Stimulated activated CD4-positive, alpha-beta T cell treated with anti-CD3 and anti-CD28 coated beads, TNF-alpha, amount 100 ng/mL, for 24 hours (primary cell): ENCODE results near the gene PVALEF.
"Not testable (repeated sequence)": the region's sequence is repeated elsewhere in the genome, so short reads cannot be mapped to it uniquely, and the experiment has no call there.

Experiments
- DNase-seq, 3 experiments: peaks; one replicate each; pipeline ENCODE4 v3.0.0-alpha.2; 2020; ENCODE audit warnings: low read depth in 3 of 3

PVALEF gene

DNA sequence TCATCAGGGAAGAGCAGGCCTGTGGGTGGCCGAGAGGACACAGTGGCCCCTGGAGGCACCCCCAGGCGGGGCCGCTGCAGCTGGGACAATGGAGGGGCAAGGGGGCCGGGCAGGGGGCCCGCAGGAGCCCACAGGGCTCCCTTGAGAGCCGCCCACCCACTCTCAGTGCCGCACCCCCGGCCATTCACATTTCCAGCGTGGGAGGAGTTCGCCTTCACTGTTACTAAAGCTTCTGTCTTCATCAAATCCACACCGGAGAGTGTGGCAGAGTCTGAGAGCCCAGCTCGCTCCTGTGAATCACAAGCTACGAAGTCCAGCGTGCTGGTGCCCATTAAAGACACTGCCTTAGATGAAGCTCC is 20.9 kb upstream of the PVALEF start:
- DNase-seq, result no peak

- not testable (repeated sequence) for DNase-seq
These were observed 19.1 kb upstream of the PVALEF start for GRCh38 chr17:81146208-81146607.

- DNase-seq, result no peak
These were observed 17.6 kb upstream of the PVALEF start for GRCh38 chr17:81147701-81148100.

DNA sequence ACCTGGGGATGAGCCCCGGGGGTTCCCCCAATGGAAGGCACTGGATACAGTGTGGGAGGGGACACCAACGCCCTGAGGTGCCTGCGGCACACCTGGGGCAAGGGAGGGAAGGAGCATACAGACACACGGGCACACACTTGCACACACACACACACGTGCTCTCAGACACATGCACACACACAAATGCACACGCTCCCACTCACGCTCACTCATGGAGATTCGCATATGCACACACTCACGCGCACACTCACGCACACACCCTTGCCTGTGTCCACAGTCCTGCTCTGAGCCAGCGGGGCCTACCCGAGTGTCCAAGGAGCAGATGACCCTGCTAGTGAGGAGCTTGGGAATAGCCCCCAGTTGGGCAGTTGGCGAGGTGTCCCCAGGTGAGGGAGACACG is 16.7 kb upstream of the PVALEF start:
- DNase-seq, result no peak

- no peak for DNase-seq
These were observed 16.2 kb upstream of the PVALEF start for GRCh38 chr17:81148986-81149533.

DNA sequence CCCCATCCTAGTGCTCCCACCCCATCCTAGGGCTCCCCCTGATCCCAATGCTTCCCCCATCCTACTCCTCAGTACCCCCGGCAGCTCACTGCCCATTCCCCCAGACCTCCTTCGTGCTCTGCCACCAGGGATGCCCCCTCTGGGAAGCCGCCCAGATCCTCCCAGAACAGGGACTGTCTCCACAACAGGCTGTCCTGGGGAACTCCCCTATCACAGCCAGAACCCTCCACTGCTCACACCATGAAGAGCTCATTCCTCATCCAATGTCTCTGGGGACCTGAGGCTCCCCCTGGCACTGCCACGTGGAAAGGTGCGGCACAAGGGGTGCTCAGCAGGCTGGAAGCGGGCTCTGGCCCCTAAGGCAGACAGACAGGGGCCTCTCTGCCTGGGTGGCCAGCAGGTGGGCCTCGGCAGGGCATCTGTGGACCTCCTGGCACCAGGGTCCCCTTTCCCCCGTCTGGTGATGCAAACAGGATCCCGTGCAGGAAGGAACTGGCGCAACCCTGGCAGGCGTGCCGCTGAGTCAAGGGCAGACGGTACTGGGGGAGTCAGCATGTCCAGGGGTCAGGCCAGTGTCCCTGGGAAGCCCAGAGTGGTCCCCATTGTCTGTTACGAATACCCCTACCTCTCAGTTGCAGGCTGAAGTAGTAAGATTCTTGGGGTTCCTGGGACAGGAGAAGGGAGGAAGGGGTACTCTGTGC is 14.8 kb upstream of the PVALEF start:
- DNase-seq, result no peak

GRCh38 chr17:81151278-81151677 is 14.0 kb upstream of the PVALEF start:
- DNase-seq, result no peak

GRCh38 chr17:81152288-81152828 is 12.9 kb upstream of the PVALEF start:
- DNase-seq, result no peak

- DNase-seq, result no peak
These were observed 11.9 kb upstream of the PVALEF start for GRCh38 chr17:81153340-81153803.

GRCh38 chr17:81154016-81154415 is 11.3 kb upstream of the PVALEF start:
- not testable (repeated sequence) for DNase-seq

DNA sequence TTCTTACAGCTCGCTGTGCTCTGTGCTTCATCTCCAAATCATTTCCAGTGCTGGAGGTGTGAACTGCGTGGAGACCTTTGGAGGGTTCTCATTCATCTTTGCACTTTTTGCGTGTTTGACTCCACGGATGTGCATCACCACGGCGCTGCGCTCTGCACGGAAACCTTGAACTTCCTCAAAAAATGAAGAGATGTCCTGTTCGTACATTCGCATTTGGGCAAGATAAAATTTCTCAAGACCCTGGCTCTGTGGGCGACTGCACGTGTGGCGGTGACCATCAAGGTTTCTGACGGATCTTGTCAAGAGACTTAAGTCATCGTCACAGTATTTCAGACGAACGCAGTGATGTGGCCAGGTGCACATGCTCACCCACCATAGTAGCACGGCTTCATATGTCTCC is 10.3 kb upstream of the PVALEF start:
- no peak for DNase-seq

- DNase-seq, result no peak
These were observed 8.2 kb upstream of the PVALEF start for GRCh38 chr17:81156866-81157805.

GRCh38 chr17:81157848-81158687 is 7.2 kb upstream of the PVALEF start:
- no peak for DNase-seq

GRCh38 chr17:81158688-81159590 is 6.4 kb upstream of the PVALEF start:
- DNase-seq, result no peak

- DNase-seq, result no peak
These were observed 5.6 kb upstream of the PVALEF start for GRCh38 chr17:81159611-81160265.

DNA sequence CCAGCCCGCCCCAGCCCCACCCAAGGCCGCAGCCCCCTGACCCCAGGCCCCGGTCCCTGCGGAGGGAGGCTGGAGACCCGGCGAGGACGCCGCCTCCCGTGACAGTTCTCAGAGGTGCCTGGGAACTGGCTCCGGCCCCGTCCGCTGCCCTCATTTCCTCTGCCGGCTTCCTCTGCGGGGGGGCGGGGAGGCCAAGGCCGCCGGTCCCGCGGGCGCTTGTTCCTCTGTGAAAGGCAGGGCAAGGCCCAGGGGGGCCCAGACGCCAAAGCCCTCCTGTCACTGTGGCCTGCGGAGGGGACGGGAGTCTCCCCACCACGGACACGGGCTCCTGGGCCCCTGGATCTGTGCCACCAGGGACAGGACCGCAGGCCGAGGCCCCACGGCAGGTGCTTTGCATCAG is 5.0 kb upstream of the PVALEF start:
- no peak for DNase-seq

DNA sequence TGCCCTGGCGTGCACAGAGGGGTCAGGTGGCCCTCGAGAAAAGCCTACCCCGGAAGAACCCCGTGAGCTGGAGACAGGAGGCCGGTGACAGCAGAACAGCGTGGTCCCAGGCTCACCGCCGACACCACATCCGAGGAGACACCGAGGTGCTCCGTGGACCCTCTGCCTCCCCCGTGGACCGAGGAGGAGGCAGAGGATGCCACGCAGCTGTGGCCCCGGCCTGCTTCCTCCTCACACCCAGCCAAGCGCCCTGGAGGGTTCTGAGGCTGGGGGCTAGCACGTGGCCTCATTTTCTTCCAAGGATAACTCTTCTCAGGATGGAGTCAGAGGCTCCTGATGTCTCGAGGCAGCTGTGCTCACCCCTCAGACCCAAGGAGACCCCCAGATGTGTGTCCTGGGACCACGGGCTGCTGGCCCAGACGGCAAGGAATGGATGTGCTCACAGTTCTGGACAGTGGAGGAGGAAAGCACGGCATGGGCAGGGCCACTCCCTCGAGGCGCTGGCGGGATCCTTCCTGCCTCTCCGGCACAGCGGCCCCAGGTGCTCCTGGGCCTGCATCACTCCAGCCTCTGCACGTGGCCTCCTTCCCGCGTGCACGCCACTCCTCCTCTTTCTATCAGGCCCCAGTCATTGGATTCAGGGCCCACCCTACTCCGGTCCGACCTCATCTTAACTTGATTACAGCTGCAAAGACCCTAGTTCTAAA is 4.4 kb upstream of the PVALEF start:
- DNase-seq, result no peak

GRCh38 chr17:81161536-81161935 is 3.8 kb upstream of the PVALEF start:
- DNase-seq, result no peak

DNA sequence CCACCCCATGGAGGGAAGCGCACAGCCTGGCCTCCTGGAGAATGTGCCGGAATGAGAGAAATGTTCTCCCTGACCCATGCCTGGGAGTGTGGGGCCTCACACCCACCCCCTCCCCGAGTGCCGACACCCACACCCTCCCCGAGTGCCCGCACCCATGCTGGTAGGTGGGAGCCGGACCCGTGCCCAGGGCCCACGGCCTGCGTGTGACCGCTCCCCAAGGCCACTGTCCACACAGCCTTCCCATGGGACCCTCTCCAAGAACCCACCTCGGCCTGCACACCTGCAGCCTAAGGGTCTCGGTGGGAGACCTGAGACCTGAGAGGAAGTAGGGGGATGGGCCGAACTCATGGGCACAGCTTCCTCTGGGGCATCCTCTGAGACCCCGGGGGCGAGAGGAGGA is 3.3 kb upstream of the PVALEF start:
- DNase-seq, result no peak
